Esophagus mucosa (tissue), 1 donor: ENCODE measurements around the gene BANP. TPM values are rescaled to one million over a fixed set of nuclear protein-coding genes. Genes with fewer than 3 reads are reported as not detected.
"Not testable (repeated sequence)": the region's sequence is repeated elsewhere in the genome, so short reads cannot be mapped to it uniquely, and the experiment has no call there.

Experiments used
- ATAC-seq: fragments of 200-7000 bp; cut with Tn5 transposase; one replicate; pipeline ENCODE4 v1.9.1; 2020
- total RNA-seq: library from RNA; stranded (reverse); gene quantifications from one replicate; pipeline ENCODE4 v1.2.4, GENCODE V29; 2023
- donor health status: DM: yes; HTN: yes; CAD: no.

The BANP gene
- total RNA-seq, 1 donor from 2014 or later = 9.6 TPM

- no peak for ATAC-seq
Measured at GRCh38 chr16:87996962-87997880, 46.0 kb downstream of the BANP start.

- not testable (repeated sequence) for ATAC-seq
Measured at GRCh38 chr16:87998184-87998793, 47.1 kb downstream of the BANP start.

GRCh38 chr16:87998992-87999391, 47.8 kb downstream of the BANP start:
- not testable (repeated sequence) for ATAC-seq

GRCh38 chr16:88002211-88002610, 51.0 kb downstream of the BANP start:
- no peak for ATAC-seq

GRCh38 chr16:88002749-88003148, 51.5 kb downstream of the BANP start:
- no peak for ATAC-seq

GRCh38 chr16:88003316-88003715, 52.1 kb downstream of the BANP start:
- ATAC-seq = no peak

GRCh38 chr16:88003736-88004135, 52.5 kb downstream of the BANP start:
- no peak for ATAC-seq

GRCh38 chr16:88004391-88004790, 53.2 kb downstream of the BANP start:
- no peak for ATAC-seq

- no peak for ATAC-seq
Measured at GRCh38 chr16:88005181-88005581, 53.9 kb downstream of the BANP start.

- no peak for ATAC-seq
Measured at GRCh38 chr16:88005968-88006367, 54.7 kb downstream of the BANP start.

- ATAC-seq = no peak
Measured at GRCh38 chr16:88007321-88007731, 56.1 kb downstream of the BANP start.

- ATAC-seq = no peak
Measured at GRCh38 chr16:88008840-88009239, 57.6 kb downstream of the BANP start.

- ATAC-seq = no peak
Measured at GRCh38 chr16:88009563-88010342, 58.5 kb downstream of the BANP start.

- ATAC-seq = no peak
Measured at GRCh38 chr16:88010343-88010967, 59.2 kb downstream of the BANP start.

- ATAC-seq = no peak
Measured at GRCh38 chr16:88010968-88011483, 59.8 kb downstream of the BANP start.

GRCh38 chr16:88012360-88012759, 61.1 kb downstream of the BANP start:
- no peak for ATAC-seq

- peak; percentile 90 for ATAC-seq
Measured at GRCh38 chr16:88013091-88013609, 61.9 kb downstream of the BANP start.

GRCh38 chr16:88013766-88014251, 62.6 kb downstream of the BANP start:
- peak; percentile 24 for ATAC-seq

- ATAC-seq = no peak
Measured at GRCh38 chr16:88014252-88014781, 63.1 kb downstream of the BANP start.

- ATAC-seq = no peak
Measured at GRCh38 chr16:88014954-88015805, 63.9 kb downstream of the BANP start.

- no peak for ATAC-seq
Measured at GRCh38 chr16:88015806-88016140, 64.5 kb downstream of the BANP start.
